GM21529 (cell line): ENCODE results near the gene ATXN7L1.

Source experiments
- ATAC-seq: cut with Tn5 transposase; IDR thresholded peaks from one replicate; pipeline ENCODE4 v1.9.1; 2021; ENCODE audit not compliant: unreplicated experiment

ATXN7L1 gene

GRCh38 chr7:105876091-105876963 is at the start of gene ATXN7L1:
ATXN7L1 (minus strand) TSS chr7:105876599; CDS start chr7:105876558, 41 bp downstream.
- ATAC-seq, result peak; percentile 95

GRCh38 chr7:105926131-105926530 is 49.7 kb upstream of the ATXN7L1 start:
- ATAC-seq, result no peak

- ATAC-seq, result no peak
These were observed 48.5 kb upstream of the ATXN7L1 start for GRCh38 chr7:105924945-105925344.

- no peak for ATAC-seq
These were observed 44.4 kb upstream of the ATXN7L1 start for GRCh38 chr7:105920766-105921165.

- ATAC-seq, result no peak
These were observed 41.3 kb upstream of the ATXN7L1 start for GRCh38 chr7:105917659-105918058.

GRCh38 chr7:105916603-105917002 is 40.2 kb upstream of the ATXN7L1 start:
- no peak for ATAC-seq

- no peak for ATAC-seq
These were observed 37.5 kb upstream of the ATXN7L1 start for GRCh38 chr7:105913947-105914346.

GRCh38 chr7:105911961-105912575 is 35.7 kb upstream of the ATXN7L1 start:
- no peak for ATAC-seq

- ATAC-seq, result no peak
These were observed 33.8 kb upstream of the ATXN7L1 start for GRCh38 chr7:105910172-105910571.

- no peak for ATAC-seq
These were observed 33.3 kb upstream of the ATXN7L1 start for GRCh38 chr7:105909742-105910141.

- no peak for ATAC-seq
These were observed 30.9 kb upstream of the ATXN7L1 start for GRCh38 chr7:105907129-105907846.

- ATAC-seq, result no peak
These were observed 30.3 kb upstream of the ATXN7L1 start for GRCh38 chr7:105906695-105907094.

GRCh38 chr7:105905910-105906568 is 29.6 kb upstream of the ATXN7L1 start:
- no peak for ATAC-seq

GRCh38 chr7:105905209-105905909 is 29.0 kb upstream of the ATXN7L1 start:
- ATAC-seq, result no peak

- no peak for ATAC-seq
These were observed 27.7 kb upstream of the ATXN7L1 start for GRCh38 chr7:105904064-105904463.

GRCh38 chr7:105902325-105902911 is 26.0 kb upstream of the ATXN7L1 start:
- no peak for ATAC-seq

- ATAC-seq, result no peak
These were observed 21.6 kb upstream of the ATXN7L1 start for GRCh38 chr7:105897999-105898398.

GRCh38 chr7:105896407-105896911 is 20.1 kb upstream of the ATXN7L1 start:
- no peak for ATAC-seq

- no peak for ATAC-seq
These were observed 17.7 kb upstream of the ATXN7L1 start for GRCh38 chr7:105894131-105894530.

GRCh38 chr7:105892387-105892786 is 16.0 kb upstream of the ATXN7L1 start:
- ATAC-seq, result no peak
